ENCODE data around the gene F2RL2.

F2RL2 gene

DNA sequence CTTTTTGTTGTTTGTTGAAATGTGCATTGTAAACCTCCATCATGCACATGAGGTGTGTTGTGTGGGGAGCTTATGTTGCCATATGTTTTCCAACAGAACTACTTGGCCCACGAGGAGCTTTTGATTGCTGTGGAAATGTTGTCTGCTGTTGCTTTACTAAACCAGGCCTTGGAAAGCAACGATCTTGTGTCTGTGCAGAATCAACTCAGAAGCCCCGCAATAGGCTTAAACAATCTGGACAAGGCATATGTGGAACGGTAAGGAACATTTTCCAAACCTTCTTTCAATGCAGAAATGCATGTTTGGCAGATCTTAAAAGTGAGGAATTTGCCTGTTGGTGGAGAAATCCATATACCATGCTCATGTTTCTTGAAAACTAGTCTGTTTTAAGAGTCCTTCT, 22.5 kb downstream of the F2RL2 start:
- H3K27me3 ChIP-seq (ENCODE audit: control insufficient read depth in 3 of 3, insufficient read depth in 3 of 3, low read depth in 1 of 3, low read length in 3 of 3) = no peaks in the 10 kb centered on the region
- no peaks in the 10 kb centered on the region for H3K4me1 ChIP-seq (ENCODE audit: control insufficient read depth in 2 of 2, insufficient read depth in 1 of 2, low read depth in 1 of 2, low read length in 2 of 2)
- H3K36me3 ChIP-seq (replicated peaks in 1 of 2; ENCODE audit: control insufficient read depth in 2 of 2, insufficient read depth in 2 of 2, low read length in 2 of 2) = peaks cover 2 to 30% of the 10 kb centered on the region in 2 donors
- H2BK12ac ChIP-seq (ENCODE audit: low read length) = no peak overlapping the region
- no peak overlapping the region for H3K27ac ChIP-seq (replicated peaks; ENCODE audit: low read length)
- H3K4me3 ChIP-seq (ENCODE audit: low read length in 2 of 2) = no peak overlapping the region
- no peak overlapping the region for H2BK5ac ChIP-seq (ENCODE audit: low read length)
- H4K91ac ChIP-seq (ENCODE audit: low read depth, low read length, poor library complexity) = no peak overlapping the region
- no peak overlapping the region for H3K4me2 ChIP-seq (ENCODE audit: insufficient read depth, low read length, poor library complexity, severe bottlenecking)
- no peak overlapping the region for H3K23ac ChIP-seq (ENCODE audit: low read depth, low read length, poor library complexity)
- WGBS, 2 donors (ENCODE audit: extremely low coverage in 2 of 2, insufficient read length in 2 of 2, insufficient replicate concordance in 1 of 2) = no CpG with 5 or more reads among the region's 4 CpGs
- DNase-seq (ENCODE audit: low spot score) = no peak
- H3K4ac ChIP-seq (ENCODE audit: low read length) = no peak overlapping the region
- H3K14ac ChIP-seq (ENCODE audit: low read length) = no peak overlapping the region
- no peaks in the 10 kb centered on the region for H3K9me3 ChIP-seq (replicated peaks in 1 of 2; ENCODE audit: control insufficient read depth in 2 of 2, insufficient read depth in 1 of 2, low read depth in 1 of 2, low read length in 2 of 2)
- H2AK5ac ChIP-seq (ENCODE audit: low read depth, low read length) = no peak overlapping the region
- H2BK120ac ChIP-seq (ENCODE audit: low read depth, low read length) = no peak overlapping the region
- H2BK15ac ChIP-seq (ENCODE audit: low read length) = no peak overlapping the region
- H2AFZ ChIP-seq (ENCODE audit: low read length) = no peak overlapping the region
- no peak overlapping the region for H3K18ac ChIP-seq (ENCODE audit: low read length)
- H3K9ac ChIP-seq (ENCODE audit: low read depth, low read length, poor library complexity) = no peak overlapping the region
- no peak overlapping the region for H4K8ac ChIP-seq (ENCODE audit: low read depth, low read length)
- H3K79me1 ChIP-seq (ENCODE audit: low read depth, low read length) = no peaks in the 10 kb centered on the region

GRCh38 chr5:76598531-76598930, 24.7 kb downstream of the F2RL2 start:
- no CpG with 5 or more reads among the region's 2 CpGs for WGBS, 2 donors (ENCODE audit: extremely low coverage in 2 of 2, insufficient read length in 2 of 2, insufficient replicate concordance in 1 of 2)

DNA sequence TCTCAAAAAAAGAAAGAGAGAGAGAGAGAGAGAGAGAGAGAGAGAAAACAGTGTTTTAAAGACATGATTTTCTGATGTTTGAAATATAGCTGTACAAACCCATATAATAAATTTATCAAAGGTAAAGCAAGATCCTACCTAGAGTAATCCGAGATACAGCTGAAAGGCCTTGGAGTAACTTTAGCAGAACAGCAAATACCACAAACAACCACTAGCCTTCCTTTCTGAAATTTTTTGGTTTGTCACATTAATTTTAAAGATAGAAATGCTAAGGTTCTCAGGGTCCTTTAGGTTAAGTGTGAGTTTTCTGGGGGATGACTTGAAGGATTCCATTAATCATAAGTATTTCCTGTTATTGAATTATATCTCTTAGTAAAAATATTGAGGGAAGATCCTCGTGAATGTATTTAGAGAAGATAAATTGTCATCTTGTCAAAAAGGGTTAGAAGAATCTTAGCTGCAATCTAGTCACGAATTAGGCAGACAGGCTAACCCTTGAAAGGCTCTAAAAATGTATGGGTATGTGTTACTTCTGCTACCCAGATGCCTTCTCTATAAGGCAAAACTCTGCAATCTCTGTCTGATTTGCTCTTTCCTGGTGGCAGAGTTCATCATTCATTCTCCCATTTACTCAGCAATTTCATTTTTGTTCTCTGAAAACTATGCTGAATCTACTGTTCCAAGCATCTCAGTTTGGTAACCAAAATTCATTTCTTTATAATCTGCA, 27.3 kb downstream of the F2RL2 start:
- Histone ChIP-seq H3K4me3 (ENCODE audit: low read length in 2 of 2) (no peak overlapping the region), H3K14ac (ENCODE audit: low read length) (no peak overlapping the region), H2BK12ac (ENCODE audit: low read length) (no peak overlapping the region), H3K79me1 (ENCODE audit: low read depth, low read length) (no peaks in the 10 kb centered on the region), H3K9ac (ENCODE audit: low read depth, low read length, poor library complexity) (no peak overlapping the region), H3K36me3 (replicated peaks in 1 of 2; ENCODE audit: control insufficient read depth in 2 of 2, insufficient read depth in 2 of 2, low read length in 2 of 2) (peaks cover 0 to 22% of the 10 kb centered on the region in 2 donors), H4K8ac (ENCODE audit: low read depth, low read length) (no peak overlapping the region), H3K27me3 (ENCODE audit: control insufficient read depth in 3 of 3, insufficient read depth in 3 of 3, low read depth in 1 of 3, low read length in 3 of 3) (no peaks in the 10 kb centered on the region), H3K27ac (replicated peaks; ENCODE audit: low read length) (no peak overlapping the region), H3K23ac (ENCODE audit: low read depth, low read length, poor library complexity) (no peak overlapping the region), H3K18ac (ENCODE audit: low read length) (no peak overlapping the region), H2AFZ (ENCODE audit: low read length) (no peak overlapping the region), H2BK120ac (ENCODE audit: low read depth, low read length) (no peak overlapping the region), H3K4ac (ENCODE audit: low read length) (no peak overlapping the region), H2AK5ac (ENCODE audit: low read depth, low read length) (no peak overlapping the region), H2BK15ac (ENCODE audit: low read length) (no peak overlapping the region), H4K91ac (ENCODE audit: low read depth, low read length, poor library complexity) (no peak overlapping the region), H3K4me1 (ENCODE audit: control insufficient read depth in 2 of 2, insufficient read depth in 1 of 2, low read depth in 1 of 2, low read length in 2 of 2) (no peaks in the 10 kb centered on the region), H3K9me3 (replicated peaks in 1 of 2; ENCODE audit: control insufficient read depth in 2 of 2, insufficient read depth in 1 of 2, low read depth in 1 of 2, low read length in 2 of 2) (no peaks in the 10 kb centered on the region), H3K4me2 (ENCODE audit: insufficient read depth, low read length, poor library complexity, severe bottlenecking) (no peak overlapping the region), H2BK5ac (ENCODE audit: low read length) (no peak overlapping the region)
- DNase-seq (ENCODE audit: low spot score) = no peak
- no CpG with 5 or more reads among the region's 3 CpGs for WGBS, 2 donors (ENCODE audit: extremely low coverage in 2 of 2, insufficient read length in 2 of 2, insufficient replicate concordance in 1 of 2)

More at GRCh38 chr5:76598531-76598930, 24.7 kb downstream of the F2RL2 start:
- no peak overlapping the region for H2BK120ac ChIP-seq (ENCODE audit: low read depth, low read length)
- H2AFZ ChIP-seq (ENCODE audit: low read length) = no peak overlapping the region
- H3K27me3 ChIP-seq (ENCODE audit: control insufficient read depth in 3 of 3, insufficient read depth in 3 of 3, low read depth in 1 of 3, low read length in 3 of 3) = no peaks in the 10 kb centered on the region
- peaks cover 2 to 30% of the 10 kb centered on the region in 2 donors for H3K36me3 ChIP-seq (replicated peaks in 1 of 2; ENCODE audit: control insufficient read depth in 2 of 2, insufficient read depth in 2 of 2, low read length in 2 of 2)
- H3K18ac ChIP-seq (ENCODE audit: low read length) = no peak overlapping the region
- no peak overlapping the region for H2BK5ac ChIP-seq (ENCODE audit: low read length)
- H3K23ac ChIP-seq (ENCODE audit: low read depth, low read length, poor library complexity) = no peak overlapping the region
- H4K91ac ChIP-seq (ENCODE audit: low read depth, low read length, poor library complexity) = no peak overlapping the region
- no peak overlapping the region for H2AK5ac ChIP-seq (ENCODE audit: low read depth, low read length)
- no peak overlapping the region for H3K4ac ChIP-seq (ENCODE audit: low read length)
- H3K14ac ChIP-seq (ENCODE audit: low read length) = no peak overlapping the region
- H3K9ac ChIP-seq (ENCODE audit: low read depth, low read length, poor library complexity) = no peak overlapping the region
- no peak overlapping the region for H2BK12ac ChIP-seq (ENCODE audit: low read length)
- no peaks in the 10 kb centered on the region for H3K79me1 ChIP-seq (ENCODE audit: low read depth, low read length)
- H3K4me2 ChIP-seq (ENCODE audit: insufficient read depth, low read length, poor library complexity, severe bottlenecking) = no peak overlapping the region
- no peaks in the 10 kb centered on the region for H3K9me3 ChIP-seq (replicated peaks in 1 of 2; ENCODE audit: control insufficient read depth in 2 of 2, insufficient read depth in 1 of 2, low read depth in 1 of 2, low read length in 2 of 2)
- no peak overlapping the region for H2BK15ac ChIP-seq (ENCODE audit: low read length)
- H3K4me3 ChIP-seq (ENCODE audit: low read length in 2 of 2) = no peak overlapping the region
- DNase-seq (ENCODE audit: low spot score) = no peak
- H3K27ac ChIP-seq (replicated peaks; ENCODE audit: low read length) = no peak overlapping the region
- H4K8ac ChIP-seq (ENCODE audit: low read depth, low read length) = no peak overlapping the region
- no peaks in the 10 kb centered on the region for H3K4me1 ChIP-seq (ENCODE audit: control insufficient read depth in 2 of 2, insufficient read depth in 1 of 2, low read depth in 1 of 2, low read length in 2 of 2)

DNA sequence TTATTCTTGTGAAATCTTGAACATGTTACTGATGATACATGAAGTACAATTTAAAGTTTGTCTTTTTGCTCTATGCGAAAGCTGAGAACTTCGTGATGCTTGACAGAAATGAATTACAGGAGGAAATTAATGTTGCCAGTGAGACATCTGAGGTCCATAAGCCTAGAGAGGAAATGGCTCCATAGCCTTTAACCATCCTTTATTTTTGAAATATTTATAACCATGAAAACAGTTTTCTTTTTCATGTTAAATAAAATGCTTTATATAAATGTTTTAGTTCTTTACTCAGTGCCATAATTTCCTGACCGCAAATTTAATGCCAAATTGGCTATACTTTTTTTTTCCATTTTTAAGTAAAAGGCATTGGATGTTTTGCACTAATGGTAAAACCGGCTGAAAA, 29.1 kb downstream of the F2RL2 start:
- no peaks in the 10 kb centered on the region for H3K4me1 ChIP-seq (ENCODE audit: control insufficient read depth in 2 of 2, insufficient read depth in 1 of 2, low read depth in 1 of 2, low read length in 2 of 2)
- no peaks in the 10 kb centered on the region for H3K27me3 ChIP-seq (ENCODE audit: control insufficient read depth in 3 of 3, insufficient read depth in 3 of 3, low read depth in 1 of 3, low read length in 3 of 3)
- H2BK120ac ChIP-seq (ENCODE audit: low read depth, low read length) = no peak overlapping the region
- no peak for DNase-seq (ENCODE audit: low spot score)
- no peak overlapping the region for H2BK12ac ChIP-seq (ENCODE audit: low read length)
- no peaks in the 10 kb centered on the region for H3K79me1 ChIP-seq (ENCODE audit: low read depth, low read length)
- H3K4me2 ChIP-seq (ENCODE audit: insufficient read depth, low read length, poor library complexity, severe bottlenecking) = no peak overlapping the region
- no peaks in the 10 kb centered on the region for H3K9me3 ChIP-seq (replicated peaks in 1 of 2; ENCODE audit: control insufficient read depth in 2 of 2, insufficient read depth in 1 of 2, low read depth in 1 of 2, low read length in 2 of 2)
- H3K14ac ChIP-seq (ENCODE audit: low read length) = no peak overlapping the region
- H3K4ac ChIP-seq (ENCODE audit: low read length) = no peak overlapping the region
- WGBS, 2 donors (ENCODE audit: extremely low coverage in 2 of 2, insufficient read length in 2 of 2, insufficient replicate concordance in 1 of 2) = no CpG with 5 or more reads among the region's 4 CpGs
- no peak overlapping the region for H4K91ac ChIP-seq (ENCODE audit: low read depth, low read length, poor library complexity)
- no peak overlapping the region for H3K9ac ChIP-seq (ENCODE audit: low read depth, low read length, poor library complexity)
- H3K18ac ChIP-seq (ENCODE audit: low read length) = no peak overlapping the region
- no peak overlapping the region for H2AK5ac ChIP-seq (ENCODE audit: low read depth, low read length)
- H3K27ac ChIP-seq (replicated peaks; ENCODE audit: low read length) = no peak overlapping the region
- H3K23ac ChIP-seq (ENCODE audit: low read depth, low read length, poor library complexity) = no peak overlapping the region
- no peak overlapping the region for H3K4me3 ChIP-seq (ENCODE audit: low read length in 2 of 2)
- H4K8ac ChIP-seq (ENCODE audit: low read depth, low read length) = no peak overlapping the region
- no peak overlapping the region for H2BK15ac ChIP-seq (ENCODE audit: low read length)
- H3K36me3 ChIP-seq (replicated peaks in 1 of 2; ENCODE audit: control insufficient read depth in 2 of 2, insufficient read depth in 2 of 2, low read length in 2 of 2) = peaks cover 0 to 28% of the 10 kb centered on the region in 2 donors
- H2AFZ ChIP-seq (ENCODE audit: low read length) = no peak overlapping the region
- H2BK5ac ChIP-seq (ENCODE audit: low read length) = no peak overlapping the region

All from neuronal stem cell (in vitro differentiated cells).